NCI-H2196 treated with DMSO at 0.1 percent for 48 hours (cell line): Measurements from ENCODE around the gene ZNF415.
"Not testable (repeated sequence)": the region's sequence is repeated elsewhere in the genome, so short reads cannot be mapped to it uniquely, and the experiment has no call there.

Source experiments
- DNase-seq: peaks from one replicate; lab custom pipeline; 2025; ENCODE audit not compliant: unreplicated experiment; lab: John Stamatoyannopoulos, UW

Gene ZNF415

GRCh38 chr19:53103234-53104203 lies 29.2 kb downstream of the ZNF415 start, which contains the start of gene ZNF160:
ZNF160 (minus strand) TSS chr19:53103422; CDS start chr19:53086276, 17,146 bp downstream.
- peak; percentile 94 for DNase-seq

- no peak for DNase-seq
Measured at GRCh38 chr19:53102756-53103233, 29.9 kb downstream of the ZNF415 start.

GRCh38 chr19:53102206-53102755 lies 30.4 kb downstream of the ZNF415 start:
- no peak for DNase-seq

GRCh38 chr19:53101518-53101917 lies 31.2 kb downstream of the ZNF415 start:
- DNase-seq = no peak

GRCh38 chr19:53098570-53098969 lies 34.1 kb downstream of the ZNF415 start:
- DNase-seq = not testable (repeated sequence)

- not testable (repeated sequence) for DNase-seq
Measured at GRCh38 chr19:53096982-53097690, 35.6 kb downstream of the ZNF415 start.

- DNase-seq = not testable (repeated sequence)
Measured at GRCh38 chr19:53096579-53096978, 36.1 kb downstream of the ZNF415 start.

- DNase-seq = no peak
Measured at GRCh38 chr19:53094754-53095575, 37.7 kb downstream of the ZNF415 start.

GRCh38 chr19:53092723-53093122 lies 40.0 kb downstream of the ZNF415 start:
- DNase-seq = no peak

- no peak for DNase-seq
Measured at GRCh38 chr19:53091413-53092254, 41.1 kb downstream of the ZNF415 start.

GRCh38 chr19:53088091-53088490 lies 44.6 kb downstream of the ZNF415 start:
- DNase-seq = no peak

- no peak for DNase-seq
Measured at GRCh38 chr19:53086949-53087348, 45.8 kb downstream of the ZNF415 start.

- DNase-seq = no peak
Measured at GRCh38 chr19:53085496-53085895, 47.2 kb downstream of the ZNF415 start.

GRCh38 chr19:53082929-53083328 lies 49.8 kb downstream of the ZNF415 start:
- DNase-seq = no peak

- DNase-seq = no peak
Measured at GRCh38 chr19:53079313-53079924, 53.3 kb downstream of the ZNF415 start.

GRCh38 chr19:53078668-53079067 lies 54.0 kb downstream of the ZNF415 start:
- no peak for DNase-seq

- no peak for DNase-seq
Measured at GRCh38 chr19:53076984-53077383, 55.7 kb downstream of the ZNF415 start.

GRCh38 chr19:53068834-53069233 lies 63.9 kb downstream of the ZNF415 start:
- DNase-seq = no peak

GRCh38 chr19:53068199-53068598 lies 64.5 kb downstream of the ZNF415 start:
- no peak for DNase-seq
